SIG-M5 treated with dmso at 0.1 percent for 504 hours (cell line): ENCODE measurements around the gene BRD1.
A peak's percentile ranks its signal among the peaks of the same experiment; 100 is the strongest.
"Not testable (repeated sequence)": the region's sequence is repeated elsewhere in the genome, so short reads cannot be mapped to it uniquely, and the experiment has no call there.

Source experiments
- DNase-seq: peaks from one replicate; lab custom pipeline; 2025; ENCODE audit not compliant: unreplicated experiment; lab: John Stamatoyannopoulos, UW

Gene BRD1

DNA sequence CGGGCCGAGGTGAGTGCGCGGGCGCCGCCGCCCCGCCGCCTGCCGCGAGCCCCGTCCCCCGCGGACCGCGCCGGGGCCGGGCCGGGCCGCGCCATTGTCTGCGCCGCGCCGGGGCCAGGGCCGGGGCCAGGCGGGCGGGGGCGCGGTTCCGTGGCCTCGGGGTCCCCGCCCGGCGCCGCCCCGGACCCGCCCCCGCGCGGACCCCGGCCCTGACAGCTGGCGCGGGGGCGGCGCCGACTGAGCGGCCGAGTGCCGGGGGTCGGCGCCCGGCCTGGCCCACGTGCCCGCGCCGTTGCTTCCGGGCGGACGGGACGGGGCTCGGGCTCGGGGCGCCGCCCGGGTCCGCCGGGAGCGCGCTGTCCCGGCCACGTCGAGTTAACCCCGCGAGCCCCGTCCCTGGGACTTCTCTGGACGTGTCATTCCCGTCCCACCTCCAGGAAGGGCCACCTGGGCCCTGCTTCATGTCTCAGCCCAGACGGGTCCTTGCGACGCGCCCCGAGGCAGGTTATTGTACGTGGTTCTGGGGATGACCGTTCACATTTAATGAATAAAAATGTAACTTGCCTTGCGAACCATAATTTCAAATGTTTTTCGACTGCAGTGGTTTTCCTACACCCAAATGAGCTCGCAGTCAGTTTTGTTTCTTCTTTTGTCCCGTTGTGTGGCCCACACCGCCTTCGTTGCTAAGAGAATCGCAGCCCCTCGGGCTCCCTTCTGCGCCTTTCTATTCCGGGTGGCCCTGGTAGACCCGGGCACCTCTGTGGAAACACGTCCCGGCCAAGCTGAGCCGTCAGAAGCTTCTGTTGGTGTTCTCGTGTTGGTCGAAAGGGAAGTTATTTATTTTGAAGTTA, 26.5 kb upstream of the BRD1 start:
- no peak for DNase-seq

DNA sequence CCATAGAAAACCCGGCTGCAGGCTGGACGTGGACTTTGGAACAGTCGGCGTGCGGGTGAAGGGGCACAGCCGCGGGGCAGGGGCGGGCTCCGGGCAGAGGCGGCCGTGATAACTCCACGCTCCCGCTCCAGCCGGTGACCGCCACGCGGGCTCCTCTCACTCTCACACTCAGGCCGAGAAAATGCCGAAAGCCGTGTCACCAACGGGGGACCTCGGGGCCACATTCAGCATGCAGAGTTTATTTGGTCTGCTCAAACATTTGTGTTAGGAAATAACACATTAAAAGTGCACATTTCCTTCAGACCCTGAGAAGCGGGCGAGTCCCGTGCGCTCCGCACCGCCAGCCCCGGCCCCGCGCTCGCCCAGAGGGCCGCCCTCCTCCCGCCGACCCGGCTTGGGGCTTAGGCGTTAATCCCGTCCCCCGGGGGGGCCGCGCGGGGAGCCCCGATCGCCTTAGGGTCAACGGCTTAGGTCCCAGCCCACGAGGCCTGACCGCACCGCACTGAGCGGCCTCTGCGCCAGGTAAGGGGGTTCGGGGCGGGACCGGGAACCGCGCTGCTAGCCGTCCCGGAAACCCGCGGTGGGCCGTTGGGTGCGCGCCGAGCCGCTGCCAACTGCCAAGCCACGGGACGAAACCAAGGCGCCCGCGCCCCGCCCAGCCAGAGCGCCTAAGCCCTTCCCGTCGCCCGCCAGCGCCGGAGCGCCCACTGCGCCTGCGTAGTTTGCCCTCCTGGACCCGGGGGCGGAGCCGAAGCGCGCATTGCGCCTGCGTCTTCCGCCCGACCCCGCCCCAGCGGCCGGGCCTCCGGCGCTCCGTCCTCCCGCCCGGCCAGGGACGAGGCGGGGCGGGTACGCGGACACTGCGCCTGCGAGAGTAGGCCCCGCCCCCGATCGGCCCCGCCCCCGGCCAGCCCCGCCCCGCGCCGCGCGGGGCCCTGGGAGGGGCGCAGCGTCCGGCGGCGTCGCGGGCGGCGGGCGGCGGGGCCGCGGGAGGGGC, 25.5 kb upstream of the BRD1 start, which contains the start of gene ZBED4:
Gene ZBED4, plus strand, starts transcription at position 947 of the 997 bp plus-strand sequence. CDS start 29,819 bp downstream, outside the sequence.
- DNase-seq, result peak; percentile 83

DNA sequence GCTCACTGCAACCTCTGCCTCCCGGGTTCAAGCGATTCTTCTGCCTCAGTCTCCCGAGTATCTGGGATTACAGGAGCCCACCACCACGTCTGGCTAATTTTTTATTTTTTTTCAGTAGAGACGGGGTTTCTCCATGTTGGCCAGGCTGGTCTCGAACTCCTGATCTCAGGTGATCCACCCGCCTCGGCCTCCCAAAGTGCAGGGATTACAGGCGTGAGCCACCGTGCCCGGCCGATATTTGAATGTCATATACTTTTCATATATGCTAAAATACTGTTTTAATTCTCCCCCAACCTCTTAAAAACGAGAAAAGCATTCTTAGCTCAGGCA, 24.9 kb upstream of the BRD1 start:
- DNase-seq, result not testable (repeated sequence)

DNA sequence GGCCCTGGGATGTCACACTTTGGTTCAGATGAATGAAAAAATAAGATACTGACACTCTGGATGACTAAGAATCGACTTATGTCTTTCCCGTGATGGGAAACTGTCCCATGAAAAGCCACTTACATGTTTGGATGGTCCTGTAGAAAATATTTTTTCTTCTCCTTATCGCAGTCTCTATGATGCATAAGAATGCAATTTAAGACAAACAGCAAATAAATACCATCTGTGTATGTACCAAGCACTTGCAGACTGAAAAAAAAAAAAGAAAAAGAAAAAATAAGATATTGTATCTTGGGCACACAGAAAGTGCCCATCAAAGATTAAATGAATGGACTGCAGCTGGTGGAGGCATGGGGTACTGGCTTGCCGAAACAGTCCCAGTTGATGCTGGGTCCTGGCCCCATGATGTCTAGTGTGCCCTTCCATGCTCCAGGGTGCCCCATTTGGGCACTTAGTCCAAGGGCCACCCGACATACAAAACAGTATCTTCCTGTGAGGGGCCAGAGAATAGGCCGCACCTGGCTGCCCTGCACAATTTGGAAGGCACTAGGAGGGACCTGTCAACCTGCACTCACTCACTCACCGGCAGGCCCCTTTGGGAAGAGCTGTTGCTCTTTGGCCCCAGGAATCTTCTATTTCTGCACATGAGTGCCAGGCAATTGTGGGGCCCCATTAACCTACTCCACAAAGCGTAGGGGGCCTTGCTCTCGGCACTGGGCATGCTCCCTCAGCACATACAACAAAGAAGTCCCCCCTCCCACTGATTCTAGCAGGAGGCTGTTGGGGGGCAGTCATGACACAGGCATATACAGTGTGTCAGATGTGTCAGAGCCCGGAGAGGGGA, 23.5 kb upstream of the BRD1 start:
- no peak for DNase-seq

DNA sequence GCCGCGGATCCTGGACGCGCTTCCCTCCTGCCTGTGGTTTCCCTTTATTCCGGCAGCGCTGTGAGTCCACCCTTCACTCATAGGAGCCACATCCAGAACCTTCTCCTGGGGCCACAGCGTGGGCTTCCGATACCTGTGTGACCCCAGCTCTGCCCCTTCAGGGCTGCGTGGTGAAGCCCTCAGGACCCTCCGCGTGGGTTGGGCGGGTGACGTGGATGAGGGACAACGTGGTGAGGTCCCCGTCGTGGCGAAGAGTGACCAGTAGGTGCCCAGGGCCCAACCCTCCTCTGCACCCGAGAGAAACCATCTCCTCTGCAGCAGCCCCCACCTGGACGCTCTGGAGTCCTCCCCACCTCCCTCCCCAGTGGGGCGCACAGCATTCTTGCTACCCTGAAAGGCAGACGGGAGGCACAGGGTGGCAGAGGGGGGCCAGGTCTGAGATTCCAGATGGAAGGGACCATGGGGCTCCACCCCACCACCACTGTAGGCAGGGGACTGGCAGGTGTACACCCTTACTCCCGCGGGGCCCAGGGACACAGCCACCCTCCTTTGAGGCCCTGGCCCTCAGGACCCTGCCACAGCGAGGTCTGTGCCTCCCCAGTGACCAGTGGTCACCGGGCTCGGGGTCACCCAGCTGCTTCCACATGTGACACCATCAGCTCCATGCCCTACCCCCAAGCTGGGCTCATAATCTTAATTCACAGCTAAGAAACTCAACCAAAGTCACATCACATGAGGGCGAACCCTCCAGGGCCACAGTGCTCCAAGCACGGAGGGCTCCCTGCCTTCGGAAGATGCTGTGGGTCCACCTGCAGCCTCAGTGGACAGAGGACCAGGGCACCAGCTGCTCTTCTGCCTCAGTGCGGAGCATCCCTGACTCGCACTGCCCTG, 22.6 kb upstream of the BRD1 start:
- DNase-seq, result no peak

DNA sequence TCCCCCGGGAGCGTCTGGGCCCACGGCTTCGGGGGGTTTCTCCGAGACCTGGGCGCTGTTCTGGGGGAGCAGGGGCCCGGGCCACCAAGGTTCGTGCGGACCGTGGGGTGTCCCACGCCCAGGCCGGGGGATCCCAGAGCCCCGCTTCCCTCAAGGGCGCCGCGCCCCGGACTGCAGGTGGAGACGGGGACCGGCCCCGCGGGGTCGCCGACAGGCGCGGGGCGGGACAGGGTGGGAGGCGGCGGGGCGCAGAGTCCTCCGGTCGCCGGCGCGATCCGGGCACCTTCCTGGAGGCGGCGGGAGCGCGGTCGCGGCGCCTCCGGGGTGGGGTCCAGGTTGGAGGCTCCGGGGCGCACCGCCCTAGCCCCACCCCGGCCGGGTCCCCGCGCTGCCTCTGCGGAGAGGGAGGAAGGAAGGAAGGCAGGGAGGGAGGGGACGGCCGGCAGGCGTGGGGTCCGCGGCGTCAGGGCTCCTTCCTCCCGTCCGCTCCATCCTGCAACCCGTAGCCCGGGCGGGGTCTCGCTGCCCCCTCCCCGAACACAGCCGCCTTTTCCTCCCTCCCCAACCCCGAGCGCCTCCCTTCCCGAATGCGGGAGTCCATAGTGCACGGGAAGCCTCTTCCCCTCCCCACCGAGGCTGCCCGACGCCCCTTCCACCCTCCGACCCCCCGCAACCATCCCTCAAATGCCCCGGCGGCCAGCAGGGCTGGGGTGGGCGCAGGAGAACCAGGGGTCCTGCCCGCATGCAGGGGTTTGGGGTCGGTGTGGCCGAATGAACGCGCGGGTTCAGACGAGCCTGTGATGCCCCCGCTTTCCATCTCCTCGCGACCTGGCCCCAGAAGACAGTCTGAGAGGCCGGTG, 21.7 kb upstream of the BRD1 start:
- DNase-seq, result no peak

DNA sequence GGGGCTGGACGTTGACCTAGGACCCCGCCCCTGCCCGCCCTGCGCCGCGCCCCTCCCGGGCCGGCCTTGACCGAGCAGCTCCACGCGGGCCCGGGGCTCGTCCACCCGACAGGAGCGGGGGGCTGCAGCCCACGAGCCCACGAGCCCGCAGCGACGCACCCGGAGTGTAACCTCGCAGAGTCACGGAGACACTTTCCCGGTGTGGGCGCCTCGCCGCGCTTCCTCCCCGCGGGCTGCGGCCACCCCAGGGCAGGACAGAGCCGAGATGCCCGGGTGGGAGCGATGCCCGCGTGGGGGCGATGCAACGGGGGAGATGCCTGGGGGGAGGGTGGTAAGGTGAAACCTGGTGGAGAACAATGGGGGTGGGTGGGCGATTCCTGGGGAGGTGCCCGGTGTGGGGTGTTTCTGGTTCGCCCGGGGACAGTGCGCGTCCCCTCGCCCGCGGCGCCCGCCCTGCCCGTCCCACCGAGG, 21.1 kb upstream of the BRD1 start:
- DNase-seq, result no peak

DNA sequence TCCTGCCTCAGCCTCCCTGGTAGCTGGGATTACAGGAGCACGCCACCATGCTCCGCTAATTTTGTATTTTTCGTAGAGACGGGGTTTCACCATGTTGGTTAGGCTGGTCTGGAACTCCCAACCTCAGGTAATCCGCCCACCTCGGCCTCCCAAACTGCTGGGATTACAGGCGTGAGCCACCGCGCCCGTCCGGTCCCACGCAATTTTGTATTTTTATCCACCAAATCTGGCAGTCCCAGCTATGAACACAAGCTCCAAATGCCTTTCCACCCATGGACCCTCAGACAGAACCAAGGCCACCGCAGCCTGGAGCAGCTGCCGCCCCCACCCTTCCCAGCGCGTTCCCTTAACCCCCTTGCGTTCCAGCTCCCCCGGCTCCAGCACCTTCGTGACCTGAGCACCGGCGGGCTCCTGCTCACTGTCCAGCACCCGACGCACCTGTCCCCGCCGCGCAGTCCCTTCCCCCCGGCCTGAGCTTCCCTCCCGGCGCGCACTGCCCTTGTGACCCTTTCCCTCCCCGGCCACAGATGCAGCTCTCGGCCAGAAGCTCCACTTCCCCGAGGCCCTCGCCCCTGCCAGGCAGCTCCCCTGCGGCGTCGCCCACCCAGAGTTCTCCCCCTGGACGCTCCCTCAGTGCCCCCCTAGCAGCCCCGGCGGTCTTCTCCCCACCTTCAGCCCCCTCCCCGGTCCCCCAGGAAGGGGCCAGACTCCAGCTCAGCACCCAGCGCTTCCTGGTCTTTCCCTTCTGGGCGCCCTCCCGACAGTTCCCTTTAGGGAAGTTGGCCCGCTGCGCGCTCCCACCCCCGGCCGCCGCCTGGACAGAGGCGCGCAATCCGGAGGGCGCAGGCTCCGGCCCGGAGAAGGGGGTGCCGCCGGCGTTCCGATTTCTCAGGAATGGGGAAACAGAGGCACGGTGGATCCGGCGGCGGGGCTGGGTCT, 20.3 kb upstream of the BRD1 start:
- DNase-seq, result peak; percentile 43

DNA sequence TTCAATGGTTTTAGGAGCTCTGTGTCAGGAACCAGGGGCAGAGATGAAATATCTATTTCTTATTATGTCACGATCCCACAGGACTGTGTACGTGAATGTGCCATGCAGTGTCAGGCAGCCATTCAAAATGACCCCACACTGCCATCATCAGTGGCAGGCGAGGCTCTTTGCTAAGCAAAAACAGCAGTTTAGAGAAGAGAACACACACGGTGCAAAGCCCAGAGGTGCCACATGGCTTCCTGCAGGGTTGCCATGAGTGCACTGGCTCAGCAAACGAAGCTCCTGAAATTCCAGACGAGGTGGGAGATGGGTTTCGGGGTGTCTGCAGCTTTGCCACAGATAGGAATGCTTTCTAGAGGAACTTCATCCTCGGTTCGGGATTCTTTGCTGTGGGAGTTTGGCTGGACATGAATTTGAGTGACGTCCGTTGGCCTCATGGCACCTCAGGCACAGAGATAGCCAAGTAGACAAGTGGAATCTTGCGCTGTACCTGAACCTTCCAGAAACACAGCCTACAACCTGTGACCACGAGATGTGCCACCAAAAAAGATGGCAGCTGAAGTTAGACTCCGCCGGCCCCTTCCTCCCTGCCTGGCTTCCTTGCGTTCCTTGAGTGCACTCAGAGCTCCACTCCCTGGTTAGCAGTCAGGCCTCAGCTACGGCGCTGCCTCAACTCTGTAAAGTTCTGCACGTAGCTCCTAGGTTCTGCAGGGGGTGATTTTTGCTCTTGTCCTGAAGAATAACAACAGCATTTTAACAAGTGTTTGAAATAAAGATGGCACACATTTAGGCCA, 18.2 kb upstream of the BRD1 start:
- no peak for DNase-seq

DNA sequence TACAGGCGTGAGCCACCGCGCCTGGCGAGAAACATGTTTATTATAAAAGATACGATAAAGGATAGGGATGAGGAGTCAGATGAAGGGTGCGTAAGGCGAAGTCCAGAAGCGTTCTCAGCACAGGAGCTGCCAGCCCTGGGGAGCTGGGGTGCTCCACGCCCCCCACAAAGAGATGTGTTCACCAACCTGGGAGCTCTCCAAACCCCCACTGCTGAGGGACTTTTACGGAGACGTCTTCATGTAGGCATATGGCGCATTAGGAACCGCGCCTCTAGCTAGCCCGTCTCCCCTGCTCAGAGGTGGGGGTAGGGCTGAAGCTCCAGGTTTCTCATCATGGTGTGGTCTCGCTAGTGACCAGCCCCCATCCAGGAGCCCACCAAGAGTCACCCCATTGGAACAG, 17.6 kb upstream of the BRD1 start:
- DNase-seq, result no peak

DNA sequence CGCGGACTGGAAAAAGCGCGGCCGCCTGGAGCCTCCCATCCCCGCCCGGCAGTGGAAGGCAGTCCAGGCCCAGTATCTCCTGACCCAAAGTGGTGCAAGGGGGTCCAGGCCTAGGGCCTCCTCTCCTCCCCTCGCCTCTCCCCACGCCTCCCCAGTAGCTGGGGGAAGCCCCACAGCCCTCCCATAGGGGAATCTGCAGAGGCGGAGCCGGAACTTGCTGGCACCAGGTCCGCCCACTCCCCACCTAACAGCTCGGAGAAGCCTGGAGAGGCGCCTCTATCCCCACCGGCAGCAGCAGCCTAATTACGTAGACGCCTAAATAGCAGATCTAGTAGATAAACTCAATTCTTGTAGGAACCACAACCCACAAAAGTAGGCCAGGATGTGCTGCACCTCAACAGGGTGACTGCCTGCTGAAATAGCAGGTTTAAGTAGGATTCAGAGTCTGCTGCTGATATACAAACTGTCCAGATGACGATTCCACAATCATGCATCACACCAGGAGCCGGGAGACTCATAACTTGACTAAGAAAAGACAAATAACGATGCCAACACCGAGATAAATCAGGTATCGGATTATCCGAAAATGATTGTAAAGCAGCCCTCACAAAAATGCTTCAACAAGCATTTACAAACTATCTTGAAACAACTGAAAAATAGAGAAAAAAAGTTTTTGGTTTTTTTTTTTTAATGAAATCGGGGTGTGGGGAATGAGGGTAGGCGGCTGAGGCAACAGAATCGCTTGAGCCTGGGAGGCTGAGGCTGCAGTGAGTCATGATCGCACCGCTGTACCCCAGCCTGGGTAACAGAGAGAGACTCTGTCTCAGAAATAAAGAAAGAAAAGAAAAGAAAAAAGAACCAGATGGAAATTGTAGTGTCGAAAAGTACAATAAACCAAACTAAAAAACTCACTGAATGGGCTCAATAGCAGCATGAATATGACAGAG, 11.4 kb upstream of the BRD1 start:
- no peak for DNase-seq

DNA sequence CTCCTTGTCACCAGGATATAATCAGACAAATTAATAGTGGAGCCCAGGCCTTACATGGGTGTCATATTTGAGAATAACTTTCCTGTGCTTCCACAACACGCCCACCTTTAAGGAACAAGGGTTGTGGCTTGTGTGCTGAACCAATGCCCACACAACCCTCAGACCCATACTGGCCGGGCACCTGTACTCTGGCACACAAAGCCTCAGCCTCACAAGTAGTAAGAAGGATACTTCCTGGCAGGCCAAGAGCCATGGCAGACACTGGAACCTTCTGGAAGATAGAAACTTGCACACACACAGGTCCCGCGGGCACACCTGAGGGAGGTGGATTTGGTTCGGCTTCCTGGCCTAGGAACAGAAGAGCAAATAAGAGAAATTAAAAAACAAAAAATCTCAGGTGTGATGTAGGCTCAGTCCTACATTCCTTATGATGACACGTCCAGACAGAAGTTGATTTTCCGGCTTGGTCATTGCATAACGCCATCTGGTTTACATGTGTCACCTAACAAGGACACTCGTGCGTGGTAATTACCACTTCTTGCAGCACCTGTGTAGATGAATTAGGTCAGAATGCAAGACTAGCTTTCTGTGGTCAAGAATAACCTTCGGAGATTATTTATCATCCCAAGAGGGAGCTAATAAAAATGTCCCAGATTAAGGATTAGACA, 5.8 kb upstream of the BRD1 start:
- DNase-seq, result no peak

DNA sequence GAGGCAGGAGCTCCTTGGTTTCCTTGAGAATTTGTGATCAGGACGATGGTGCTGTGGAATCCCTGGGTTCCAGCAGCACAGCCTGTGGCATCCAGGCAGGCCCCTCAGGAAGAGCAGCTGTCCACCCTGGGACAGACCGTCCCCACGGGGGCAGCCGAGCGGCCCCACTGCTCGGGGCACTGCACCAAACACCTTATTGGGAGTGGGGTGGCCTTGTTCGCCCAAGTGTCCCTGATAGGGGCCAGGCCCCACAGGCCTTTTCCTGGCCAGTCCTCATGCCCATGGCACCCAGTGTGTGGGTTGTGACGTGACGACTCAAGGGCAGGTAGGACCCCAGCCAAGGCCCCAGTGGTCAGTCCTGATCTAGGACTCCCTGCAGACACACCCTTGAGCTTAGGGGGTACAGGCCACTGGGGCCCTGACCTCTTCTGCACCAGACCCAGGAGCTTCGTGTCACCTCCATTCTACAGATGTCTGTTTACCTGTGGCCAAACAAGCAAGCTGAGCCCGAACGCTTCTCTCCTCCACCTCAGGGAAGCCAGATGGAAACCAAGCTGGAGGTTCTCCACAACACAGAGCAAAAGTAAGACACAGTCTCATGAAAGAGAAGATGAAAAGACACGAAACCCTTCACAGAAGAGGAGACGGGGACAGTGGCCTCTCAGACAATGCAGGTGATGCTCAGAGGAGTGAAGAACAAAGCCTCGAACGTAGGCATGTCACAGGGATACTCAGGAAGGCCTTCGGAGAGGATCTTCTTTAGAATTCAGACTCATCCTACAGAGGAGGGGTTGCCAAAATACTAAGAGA, 1.6 kb upstream of the BRD1 start:
- DNase-seq, result no peak

DNA sequence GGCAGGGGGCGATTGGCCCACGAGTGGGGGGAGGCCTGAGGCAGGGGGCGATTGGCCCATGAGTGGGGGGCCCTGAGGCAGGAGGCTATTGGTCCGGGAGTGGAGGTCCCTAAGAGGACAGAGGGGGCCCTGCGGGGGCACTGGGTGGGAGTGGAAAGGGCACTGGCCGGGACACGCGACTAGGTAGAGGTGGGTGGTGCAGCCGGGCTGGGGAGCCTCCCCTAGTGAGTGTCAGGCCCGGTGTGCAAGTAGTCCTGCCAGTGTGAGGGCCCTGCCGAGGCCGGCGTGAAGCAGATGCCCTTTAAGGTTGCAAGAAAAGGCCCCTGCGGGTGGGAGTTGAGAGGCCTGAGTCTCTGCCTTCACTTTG, 909 bp upstream of the BRD1 start:
- no peak for DNase-seq
